BJ (cell line): ENCODE data around the gene ACSL3. TPM values are rescaled to one million over a fixed set of nuclear protein-coding genes. Genes with fewer than 3 reads are reported as not detected.

Experiments used
- CTCF ChIA-PET: fragments of 350-600 bp; formaldehyde crosslinking; extraction: SDS; loops from one replicate; lab custom pipeline; 2021; ENCODE audit warnings: antibody characterized with exemption, inconsistent platforms; lab: Yijun Ruan, JAX
- POLR2A ChIA-PET: fragments of 300-600 bp; sonication (Branson Sonifier 250); formaldehyde crosslinking; extraction: SDS; loops from one replicate; lab custom pipeline; 2021; ENCODE audit warnings: antibody characterized with exemption; lab: Charles Lee
- DNase-seq: peaks from one replicate; pipeline ENCODE4 v3.0.0-alpha.2; 2011; ENCODE audit warnings: low read depth
- H3K27me3 ChIP-seq: 2 replicates; pipeline ENCODE4 v1.6.0; 2011; ENCODE audit warnings: low read length; ENCODE audit not compliant: control insufficient read depth, insufficient read depth
- H3K36me3 ChIP-seq: 2 replicates; pipeline ENCODE4 v1.5.1; 2011; ENCODE audit warnings: low read length; ENCODE audit not compliant: control insufficient read depth, insufficient read depth
- H3K4me3 ChIP-seq: 2 replicates; pipeline ENCODE4 v1.5.1; 2011; ENCODE audit warnings: low read depth, mild to moderate bottlenecking, control low read depth, low read length
- polyA plus RNA-seq: library from polyadenylated mRNA; depleted of rRNA; stranded (reverse); fragments of >200 nt; gene quantifications from 2 replicates; pipeline ENCODE4 v1.2.3, GENCODE V29; 2011
- TF ChIP-seq, protein P1 (sequence below): IDR thresholded peaks from 2 replicates; pipeline ENCODE4 v1.5.1; 2011; ENCODE audit warnings: low read depth, mild to moderate bottlenecking, control low read depth, inconsistent platforms, low read length, moderate library complexity; ENCODE audit not compliant: insufficient read depth

The ACSL3 gene
- polyA plus RNA-seq, 1 experiment: 46.3 TPM

DNA sequence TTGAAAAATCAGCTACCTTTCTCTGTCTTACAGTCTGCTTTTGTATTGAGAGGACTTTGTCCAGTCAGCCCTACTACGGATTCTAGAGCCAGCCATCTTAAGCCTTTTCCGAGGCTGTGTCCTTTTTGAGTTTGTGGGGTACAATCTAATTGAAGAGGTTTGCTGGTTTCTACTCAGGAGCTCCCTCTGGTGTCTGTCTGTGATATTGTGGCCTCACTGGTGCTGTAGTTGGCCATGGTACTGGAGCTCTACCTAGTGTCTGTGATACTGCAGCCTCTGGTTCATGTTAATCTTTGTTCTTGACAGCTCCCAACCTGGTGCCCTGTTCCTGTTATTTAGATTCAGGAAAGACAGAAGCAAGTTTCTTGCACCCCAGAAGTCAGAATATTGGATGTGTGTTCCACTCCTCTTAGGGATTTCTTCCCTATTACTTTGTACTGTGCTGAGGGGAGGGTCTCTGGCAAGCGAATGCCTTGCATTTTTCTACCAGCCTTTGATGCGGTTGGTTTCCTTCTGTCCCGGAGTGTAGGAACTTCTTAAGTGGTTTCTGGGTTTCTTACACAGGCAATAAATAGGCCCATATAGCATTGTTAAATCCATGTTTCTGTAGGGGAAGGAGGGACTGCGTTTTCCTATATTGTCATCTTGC is 78.5 kb downstream of the ACSL3 start:
- CTCF ChIA-PET: interaction anchor here (0.5 to 2.8 kb wide), 21 partner anchors 8 to 906 kb away, joined by 3 to 18 read pairs (median 4); no protein-coding TSS in a partner anchor
- POLR2A ChIA-PET: no interaction called here
- TF ChIP-seq, protein P1, sequence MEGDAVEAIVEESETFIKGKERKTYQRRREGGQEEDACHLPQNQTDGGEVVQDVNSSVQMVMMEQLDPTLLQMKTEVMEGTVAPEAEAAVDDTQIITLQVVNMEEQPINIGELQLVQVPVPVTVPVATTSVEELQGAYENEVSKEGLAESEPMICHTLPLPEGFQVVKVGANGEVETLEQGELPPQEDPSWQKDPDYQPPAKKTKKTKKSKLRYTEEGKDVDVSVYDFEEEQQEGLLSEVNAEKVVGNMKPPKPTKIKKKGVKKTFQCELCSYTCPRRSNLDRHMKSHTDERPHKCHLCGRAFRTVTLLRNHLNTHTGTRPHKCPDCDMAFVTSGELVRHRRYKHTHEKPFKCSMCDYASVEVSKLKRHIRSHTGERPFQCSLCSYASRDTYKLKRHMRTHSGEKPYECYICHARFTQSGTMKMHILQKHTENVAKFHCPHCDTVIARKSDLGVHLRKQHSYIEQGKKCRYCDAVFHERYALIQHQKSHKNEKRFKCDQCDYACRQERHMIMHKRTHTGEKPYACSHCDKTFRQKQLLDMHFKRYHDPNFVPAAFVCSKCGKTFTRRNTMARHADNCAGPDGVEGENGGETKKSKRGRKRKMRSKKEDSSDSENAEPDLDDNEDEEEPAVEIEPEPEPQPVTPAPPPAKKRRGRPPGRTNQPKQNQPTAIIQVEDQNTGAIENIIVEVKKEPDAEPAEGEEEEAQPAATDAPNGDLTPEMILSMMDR: peak; percentile 84

DNA sequence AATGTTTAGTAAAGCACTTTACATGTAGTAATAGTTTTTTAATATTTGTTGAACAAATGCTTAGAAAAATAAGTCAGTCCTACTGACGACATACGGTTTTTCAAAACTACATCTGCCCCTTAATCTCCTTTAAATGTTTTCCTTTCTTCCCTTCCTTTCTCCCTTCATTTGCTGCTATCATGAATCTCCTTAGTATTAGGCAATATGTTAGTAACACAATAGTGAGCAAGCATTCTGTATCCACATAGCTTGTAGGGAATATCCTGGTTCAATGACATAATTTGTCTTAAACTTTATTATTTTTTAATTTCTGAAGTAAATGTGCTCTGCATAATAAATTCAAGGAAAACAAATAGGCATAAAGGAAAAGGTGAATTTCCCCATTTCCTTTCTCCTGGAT is 79.1 kb downstream of the ACSL3 start:
- TF ChIP-seq, protein P1: no peak
- ChIA-PET CTCF (interaction anchor here (0.9 to 2.8 kb wide), 12 partner anchors 9 to 251 kb away, joined by 3 to 18 read pairs (median 4); no protein-coding TSS in a partner anchor), POLR2A (no interaction called here)
- DNase-seq: no peak
- H3K4me3 ChIP-seq: no peak overlapping the region
- no peaks in the 10 kb centered on the region for H3K36me3 ChIP-seq
- no peaks in the 10 kb centered on the region for H3K27me3 ChIP-seq

More for the DNA sequence above, 78.5 kb downstream of the ACSL3 start:
- no peak overlapping the region for H3K4me3 ChIP-seq
- no peaks in the 10 kb centered on the region for H3K36me3 ChIP-seq
- no peaks in the 10 kb centered on the region for H3K27me3 ChIP-seq
- DNase-seq: no peak

DNA sequence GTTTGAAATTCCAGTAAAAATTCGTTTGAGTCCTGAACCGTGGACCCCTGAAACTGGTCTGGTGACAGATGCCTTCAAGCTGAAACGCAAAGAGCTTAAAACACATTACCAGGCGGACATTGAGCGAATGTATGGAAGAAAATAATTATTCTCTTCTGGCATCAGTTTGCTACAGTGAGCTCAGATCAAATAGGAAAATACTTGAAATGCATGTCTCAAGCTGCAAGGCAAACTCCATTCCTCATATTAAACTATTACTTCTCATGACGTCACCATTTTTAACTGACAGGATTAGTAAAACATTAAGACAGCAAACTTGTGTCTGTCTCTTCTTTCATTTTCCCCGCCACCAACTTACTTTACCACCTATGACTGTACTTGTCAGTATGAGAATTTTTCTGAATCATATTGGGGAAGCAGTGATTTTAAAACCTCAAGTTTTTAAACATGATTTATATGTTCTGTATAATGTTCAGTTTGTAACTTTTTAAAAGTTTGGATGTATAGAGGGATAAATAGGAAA is 80.7 kb downstream of the ACSL3 start:
- no peak for DNase-seq
- ChIA-PET CTCF (interaction anchor here (0.7 to 0.8 kb wide), 2 partner anchors 18 to 36 kb away, joined by 3 read pairs; no protein-coding TSS in a partner anchor), POLR2A (no interaction called here)

DNA sequence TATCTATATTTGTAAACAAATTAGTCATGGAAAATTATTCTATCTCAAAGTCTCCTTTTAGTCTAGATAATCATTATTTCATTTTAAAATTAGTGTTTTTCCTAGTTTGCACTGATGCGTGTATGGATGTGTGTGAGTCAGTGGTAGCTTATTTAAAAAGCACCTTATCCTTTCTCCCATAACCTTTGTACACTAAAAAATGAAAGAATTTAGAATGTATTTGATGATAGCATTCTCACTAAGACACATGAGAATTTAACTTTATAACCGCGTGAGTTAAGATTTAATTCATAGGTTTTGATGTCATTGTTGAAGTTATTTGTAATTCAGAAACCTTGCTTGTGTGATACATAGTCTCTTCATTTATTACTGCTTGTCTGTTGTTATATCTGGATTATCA is 81.7 kb downstream of the ACSL3 start:
- no peak overlapping the region for H3K4me3 ChIP-seq
- POLR2A ChIA-PET: no interaction called here
- DNase-seq: no peak
- TF ChIP-seq, protein P1: no peak
- CTCF ChIA-PET: interaction anchor here (0.7 to 0.8 kb wide), 2 partner anchors 17 to 22 kb away, joined by 3 read pairs; no protein-coding TSS in a partner anchor
- H3K27me3 ChIP-seq: no peaks in the 10 kb centered on the region
- H3K36me3 ChIP-seq: no peaks in the 10 kb centered on the region

More for the DNA sequence above, 80.7 kb downstream of the ACSL3 start:
- no peaks in the 10 kb centered on the region for H3K27me3 ChIP-seq
- H3K36me3 ChIP-seq: no peaks in the 10 kb centered on the region
- no peak overlapping the region for H3K4me3 ChIP-seq
- TF ChIP-seq, protein P1: no peak

DNA sequence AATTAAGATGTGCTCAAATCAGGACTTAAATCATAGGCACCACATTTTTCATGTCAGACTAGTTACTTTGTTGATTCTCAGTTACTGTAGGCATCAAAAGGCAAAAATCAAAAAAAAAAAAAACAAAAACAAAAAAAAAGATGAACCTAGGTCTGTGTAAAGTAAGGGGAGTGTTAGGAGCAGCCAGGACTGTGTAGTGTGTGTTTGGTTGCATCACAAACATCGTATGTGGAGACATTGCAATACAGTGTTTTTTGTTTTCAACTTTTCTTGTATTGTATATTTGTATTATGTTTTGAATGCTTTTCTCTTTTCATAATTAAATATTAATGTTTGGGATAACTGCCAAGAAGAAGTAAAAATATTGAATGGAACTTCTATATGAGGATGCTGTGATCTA is 82.1 kb downstream of the ACSL3 start:
- no peak for DNase-seq
- no peaks in the 10 kb centered on the region for H3K27me3 ChIP-seq
- POLR2A ChIA-PET: no interaction called here
- CTCF ChIA-PET: no interaction called here
- H3K36me3 ChIP-seq: no peaks in the 10 kb centered on the region
- TF ChIP-seq, protein P1: no peak
- no peak overlapping the region for H3K4me3 ChIP-seq
